Hepatocyte (in vitro differentiated cells): ENCODE data around the gene AEBP1. TPM values are rescaled to one million over a fixed set of nuclear protein-coding genes. Genes with fewer than 3 reads are reported as not detected.

Source experiments
- DNase-seq: peaks from one replicate; pipeline ENCODE4 v3.0.0-alpha.2; 2016; ENCODE audit warnings: low spot score
- H2AFZ ChIP-seq: fragments of 200-600 bp; sonication (generic); 2 replicates; pipeline ENCODE4 v1.6.0; 2016; ENCODE audit warnings: antibody characterized with exemption, mild to moderate bottlenecking
- H3K27ac ChIP-seq: fragments of 200-600 bp; sonication (generic); 2 replicates; pipeline ENCODE4 v1.5.1; 2016; ENCODE audit warnings: mild to moderate bottlenecking
- H3K27me3 ChIP-seq: fragments of 200-600 bp; sonication (generic); 2 replicates; pipeline ENCODE4 v1.6.1; 2016
- H3K36me3 ChIP-seq: fragments of 200-600 bp; sonication (generic); replicated peaks from 2 replicates; pipeline ENCODE4 v1.5.1; 2016; ENCODE audit warnings: low read depth; ENCODE audit not compliant: insufficient read depth
- H3K4me1 ChIP-seq: fragments of 200-600 bp; sonication (generic); 2 replicates; pipeline ENCODE4 v1.5.1; 2016; ENCODE audit warnings: mild to moderate bottlenecking, moderate library complexity; ENCODE audit not compliant: insufficient read depth
- H3K4me2 ChIP-seq: fragments of 200-600 bp; sonication (generic); 2 replicates; pipeline ENCODE4 v1.6.0; 2016
- H3K4me3 ChIP-seq: fragments of 200-600 bp; sonication (generic); 2 replicates; pipeline ENCODE4 v1.5.1; 2016; ENCODE audit warnings: mild to moderate bottlenecking
- H3K79me2 ChIP-seq: fragments of 200-600 bp; sonication (generic); 2 replicates; pipeline ENCODE4 v1.6.0; 2017; ENCODE audit warnings: mild to moderate bottlenecking
- H3K9me2 ChIP-seq: fragments of 200-600 bp; sonication (generic); replicated peaks from 2 replicates; pipeline ENCODE4 v1.6.0; 2017; ENCODE audit warnings: mild to moderate bottlenecking; ENCODE audit not compliant: insufficient read depth
- H3K9me3 ChIP-seq: fragments of 200-600 bp; sonication (generic); 2 replicates; pipeline ENCODE4 v1.5.1; 2016; ENCODE audit warnings: low read depth, mild to moderate bottlenecking
- H4K20me1 ChIP-seq: fragments of 200-600 bp; sonication (generic); 2 replicates; pipeline ENCODE4 v1.6.0; 2016; ENCODE audit warnings: mild to moderate bottlenecking; ENCODE audit not compliant: insufficient read depth, poor library complexity, severe bottlenecking
- CTCF ChIP-seq: fragments of 200-600 bp; sonication (generic); IDR thresholded peaks from 2 replicates; pipeline ENCODE4 v1.5.1; 2016; ENCODE audit warnings: antibody characterized with exemption, mild to moderate bottlenecking; ENCODE audit not compliant: poor library complexity
- EZH2 ChIP-seq: fragments of 200-600 bp; sonication (generic); IDR thresholded peaks from 2 replicates; pipeline ENCODE4 v1.6.1; 2016; ENCODE audit warnings: antibody characterized with exemption, mild to moderate bottlenecking, borderline replicate concordance
- EZH2phosphoT487 ChIP-seq: fragments of 200-600 bp; sonication (generic); IDR thresholded peaks from one replicate; pipeline ENCODE4 v1.6.1; 2018; ENCODE audit warnings: antibody characterized with exemption, mild to moderate bottlenecking, low read depth, moderate library complexity; ENCODE audit not compliant: unreplicated experiment, severe bottlenecking
- WGBS: methylation state at CpG from one replicate; pipeline ENCODE4 v1.1.6; 2016; ENCODE audit warnings: low lambda C conversion rate; ENCODE audit errors: missing lambda C conversion rate; 5-methylcytosine and 5-hydroxymethylcytosine counted together
- polyA plus RNA-seq: library from polyadenylated mRNA; unstranded; fragments of >200 nt; fragmentation: Nextera tagmentation; extraction: Ambion mirVana; gene quantifications from 2 replicates; pipeline ENCODE4 v1.2.1, GENCODE V29; 2016
- total RNA-seq: library from RNA; depleted of rRNA; stranded (reverse); fragments of >200 nt; gene quantifications from 2 replicates; pipeline ENCODE4 v1.2.3, GENCODE V29; 2014

AEBP1 gene
- total and polyA plus RNA-seq, 2 experiments from 2014 or later, result 26.7 to 108 TPM

- no peak for DNase-seq
- no peak overlapping the region for H3K27ac ChIP-seq
- no peak for TF ChIP-seq EZH2
- H4K20me1 ChIP-seq, result no peaks in the 10 kb centered on the region
- H3K27me3 ChIP-seq, result peaks cover 22% of the 10 kb centered on the region
- peaks cover 9% of the 10 kb centered on the region for H3K4me1 ChIP-seq
- no peaks in the 10 kb centered on the region for H3K9me2 ChIP-seq
- no peak overlapping the region for H3K4me3 ChIP-seq
- H2AFZ ChIP-seq, result no peak overlapping the region
- 90% methylated on average over 6 of the region's 6 CpGs for WGBS
- no peaks in the 10 kb centered on the region for H3K79me2 ChIP-seq
- no peaks in the 10 kb centered on the region for H3K36me3 ChIP-seq
- H3K4me2 ChIP-seq, result no peak overlapping the region
- H3K9me3 ChIP-seq, result no peaks in the 10 kb centered on the region
Measured at GRCh38 chr7:44143646-44144250, 39.6 kb downstream of the AEBP1 start.

GRCh38 chr7:44144426-44144967, 40.4 kb downstream of the AEBP1 start:
- DNase-seq, result no peak
- no peak overlapping the region for H3K4me2 ChIP-seq
- no peaks in the 10 kb centered on the region for H3K36me3 ChIP-seq
- peaks cover 22% of the 10 kb centered on the region for H3K27me3 ChIP-seq
- no peak overlapping the region for H3K27ac ChIP-seq
- H3K9me3 ChIP-seq, result no peaks in the 10 kb centered on the region
- H3K79me2 ChIP-seq, result no peaks in the 10 kb centered on the region
- TF ChIP-seq EZH2phosphoT487 (no peak), CTCF (no peak), EZH2 (no peak)
- no peak overlapping the region for H3K4me3 ChIP-seq
- WGBS, result 82% methylated on average over 6 of the region's 6 CpGs
- peaks cover 9% of the 10 kb centered on the region for H3K4me1 ChIP-seq
- no peaks in the 10 kb centered on the region for H4K20me1 ChIP-seq
- no peaks in the 10 kb centered on the region for H3K9me2 ChIP-seq
- no peak overlapping the region for H2AFZ ChIP-seq

GRCh38 chr7:44144968-44145478, 40.9 kb downstream of the AEBP1 start:
- H3K4me2 ChIP-seq, result peak overlapping the region; percentile 86
- peaks cover 22% of the 10 kb centered on the region for H3K27me3 ChIP-seq
- H3K4me1 ChIP-seq, result peaks cover 9% of the 10 kb centered on the region

More at GRCh38 chr7:44144968-44145478, 40.9 kb downstream of the AEBP1 start:
- DNase-seq, result no peak
- Histone ChIP-seq H4K20me1 (no peaks in the 10 kb centered on the region), H3K36me3 (no peaks in the 10 kb centered on the region), H3K9me2 (no peaks in the 10 kb centered on the region), H3K27ac (no peak overlapping the region), H3K4me3 (no peak overlapping the region), H3K79me2 (no peaks in the 10 kb centered on the region), H2AFZ (peak overlapping the region; percentile 76), H3K9me3 (no peaks in the 10 kb centered on the region)
- no peak for TF ChIP-seq EZH2
- no peak for TF ChIP-seq CTCF
- no peak for TF ChIP-seq EZH2phosphoT487
- 90% methylated on average over 31 of the region's 31 CpGs for whole genome bisulfite sequencing
